Neuronal stem cell (in vitro differentiated cells): Measurements from ENCODE around the gene TCTN3.
"Not testable (repeated sequence)": the region's sequence is repeated elsewhere in the genome, so short reads cannot be mapped to it uniquely, and the experiment has no call there.

Experiments
- DNase-seq: peaks from one replicate; pipeline ENCODE4 v3.0.0-alpha.2; 2013; ENCODE audit warnings: low spot score
- H2AFZ ChIP-seq: one replicate; pipeline ENCODE4 v1.6.1; 2013; ENCODE audit warnings: mild to moderate bottlenecking, low read length, inconsistent platforms
- H2AK5ac ChIP-seq: 2 replicates; pipeline ENCODE4 v1.6.1; 2013; ENCODE audit warnings: low read depth, mild to moderate bottlenecking, inconsistent platforms, low read length, moderate library complexity, mixed read lengths
- H2BK120ac ChIP-seq: 2 replicates; pipeline ENCODE4 v1.6.1; 2013; ENCODE audit warnings: low read depth, mild to moderate bottlenecking, inconsistent platforms, low read length, moderate library complexity, mixed read lengths
- H2BK12ac ChIP-seq: one replicate; pipeline ENCODE4 v1.6.1; 2013; ENCODE audit warnings: low read length, inconsistent platforms
- H2BK15ac ChIP-seq: 2 replicates; pipeline ENCODE4 v1.6.1; 2013; ENCODE audit warnings: mild to moderate bottlenecking, low read length, inconsistent platforms, mixed read lengths
- H2BK5ac ChIP-seq: one replicate; pipeline ENCODE4 v1.6.1; 2013; ENCODE audit warnings: inconsistent platforms, mild to moderate bottlenecking, low read length, moderate library complexity
- H3K14ac ChIP-seq: one replicate; pipeline ENCODE4 v1.6.1; 2013; ENCODE audit warnings: low read length, inconsistent platforms
- H3K18ac ChIP-seq: 2 replicates; pipeline ENCODE4 v1.6.1; 2013; ENCODE audit warnings: low read length, inconsistent platforms
- H3K23ac ChIP-seq: 2 replicates; pipeline ENCODE4 v1.6.1; 2013; ENCODE audit warnings: low read depth, mild to moderate bottlenecking, mixed read lengths, low read length, inconsistent platforms; ENCODE audit not compliant: poor library complexity
- H3K27ac ChIP-seq: replicated peaks from 3 replicates; pipeline ENCODE4 v1.5.1; 2013; ENCODE audit warnings: low read length, inconsistent platforms
- H3K27me3 ChIP-seq, 3 experiments: 2 replicates each; pipeline ENCODE4 v1.6.1; 2013; ENCODE audit warnings: low read length in 3 of 3, mild to moderate bottlenecking in 2 of 3, inconsistent platforms in 1 of 3, low read depth in 1 of 3, mixed read lengths in 1 of 3, moderate library complexity in 1 of 3; ENCODE audit not compliant: control insufficient read depth in 3 of 3, insufficient read depth in 3 of 3
- H3K36me3 ChIP-seq, 2 donors: replicated peaks in 1 of 2; 2 replicates each; pipeline ENCODE4 v1.6.1; 2013; ENCODE audit warnings: low read length in 2 of 2; ENCODE audit not compliant: control insufficient read depth in 2 of 2, insufficient read depth in 2 of 2
- H3K4ac ChIP-seq: 2 replicates; pipeline ENCODE4 v1.6.1; 2013; ENCODE audit warnings: inconsistent platforms, mild to moderate bottlenecking, low read length, moderate library complexity
- H3K4me1 ChIP-seq, 2 donors: 1 replicate in 1 of 2; 2 replicates in 1 of 2; pipeline ENCODE4 v1.6.1; 2013; ENCODE audit warnings: low read length in 2 of 2, low read depth in 1 of 2; ENCODE audit not compliant: control insufficient read depth in 2 of 2, insufficient read depth in 1 of 2
- H3K4me2 ChIP-seq: one replicate; pipeline ENCODE4 v1.6.1; 2013; ENCODE audit warnings: mild to moderate bottlenecking, low read length, inconsistent platforms; ENCODE audit not compliant: insufficient read depth, poor library complexity, severe bottlenecking
- H3K4me3 ChIP-seq, 2 donors: 2 replicates each; pipeline ENCODE4 v1.5.1; 2013; ENCODE audit warnings: low read length in 2 of 2, mild to moderate bottlenecking in 2 of 2, inconsistent platforms in 1 of 2, moderate library complexity in 1 of 2
- H3K79me1 ChIP-seq: one replicate; pipeline ENCODE4 v1.6.1; 2013; ENCODE audit warnings: low read depth, mild to moderate bottlenecking, inconsistent platforms, low read length, moderate library complexity
- H3K9ac ChIP-seq: one replicate; pipeline ENCODE4 v1.6.1; 2013; ENCODE audit warnings: mild to moderate bottlenecking, low read depth, low read length, inconsistent platforms; ENCODE audit not compliant: poor library complexity
- H3K9me3 ChIP-seq, 2 donors: replicated peaks in 1 of 2; 2 replicates each; pipeline versions ENCODE3 to v1.6.1; 2013; ENCODE audit warnings: low read length in 2 of 2, mild to moderate bottlenecking in 2 of 2, inconsistent platforms in 1 of 2, low read depth in 1 of 2, mixed read lengths in 1 of 2, moderate library complexity in 1 of 2; ENCODE audit not compliant: control insufficient read depth in 2 of 2, insufficient read depth in 1 of 2
- H4K8ac ChIP-seq: one replicate; pipeline ENCODE4 v1.6.1; 2013; ENCODE audit warnings: low read depth, mild to moderate bottlenecking, inconsistent platforms, low read length, moderate library complexity
- H4K91ac ChIP-seq: one replicate; pipeline ENCODE4 v1.6.1; 2013; ENCODE audit warnings: low read length, low read depth, mild to moderate bottlenecking, inconsistent platforms; ENCODE audit not compliant: poor library complexity
- WGBS, 2 donors: extraction: QIAGEN DNeasy Blood & Tissue Kit; methylation state at CpG; one replicate each; pipeline ENCODE4 v1.1.7; 2013; ENCODE audit warnings: missing lambda C conversion rate in 2 of 2, mixed read lengths in 1 of 2; ENCODE audit not compliant: insufficient read length in 2 of 2, insufficient replicate concordance in 1 of 2; ENCODE audit errors: extremely low coverage in 2 of 2; 5-methylcytosine and 5-hydroxymethylcytosine counted together

TCTN3 gene

DNA sequence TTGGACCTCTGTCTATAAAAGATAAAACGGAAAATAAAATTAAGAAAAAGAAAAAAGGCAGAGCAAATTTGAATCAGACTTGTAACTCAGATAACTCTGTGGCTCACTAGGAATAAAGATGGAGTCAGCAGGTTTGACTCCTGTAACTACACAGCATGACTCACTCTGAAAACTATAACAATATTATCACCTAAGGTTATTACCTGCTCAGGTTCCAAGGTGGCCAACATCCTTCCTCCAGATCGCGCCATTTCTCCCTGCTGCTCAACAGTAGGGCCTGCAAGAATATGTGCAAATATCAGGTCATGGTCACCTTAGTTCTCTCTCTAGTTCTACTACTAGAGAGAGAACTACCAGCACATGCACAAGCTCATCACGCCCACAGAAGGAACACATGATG is 67.2 kb downstream of the TCTN3 start:
- Histone ChIP-seq H4K91ac (no peak overlapping the region), H2BK15ac (no peak overlapping the region), H3K9ac (no peak overlapping the region), H2AK5ac (no peak overlapping the region), H2AFZ (no peak overlapping the region), H3K79me1 (no peaks in the 10 kb centered on the region), H4K8ac (no peak overlapping the region), H3K4me2 (no peak overlapping the region), H3K4me1 (no peaks in the 10 kb centered on the region), H3K36me3 (peaks cover 20 to 88% of the 10 kb centered on the region in 2 donors), H3K27me3 (no peaks in the 10 kb centered on the region), H3K23ac (no peak overlapping the region), H3K14ac (no peak overlapping the region), H3K4me3 (no peak overlapping the region), H2BK5ac (no peak overlapping the region), H3K4ac (no peak overlapping the region), H3K18ac (no peak overlapping the region), H3K9me3 (peaks cover 0 to under 1% of the 10 kb centered on the region in 2 donors), H2BK120ac (no peak overlapping the region), H2BK12ac (no peak overlapping the region), H3K27ac (no peak overlapping the region)
- DNase-seq, result no peak
- no CpG with 5 or more reads among the region's 4 CpGs for WGBS, 2 donors

DNA sequence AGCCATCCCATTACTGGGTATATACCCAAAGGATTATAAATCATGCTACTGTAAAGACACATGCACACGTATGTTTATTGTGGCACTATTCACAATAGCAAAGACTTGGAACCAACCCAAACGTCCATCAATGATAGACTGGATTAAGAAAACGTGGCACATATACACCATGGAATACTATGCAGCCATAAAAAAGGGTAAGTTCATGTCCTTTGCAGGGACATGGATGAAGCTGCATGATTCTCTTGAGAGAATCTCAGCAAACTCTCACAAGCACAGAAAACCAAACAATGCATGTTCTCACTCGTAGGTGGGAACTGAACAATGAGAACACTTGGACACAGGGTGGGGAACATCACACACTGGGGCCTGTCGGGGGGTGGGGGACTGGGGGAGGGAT is 73.3 kb downstream of the TCTN3 start:
- not testable (repeated sequence) for H3K18ac ChIP-seq, H4K8ac ChIP-seq, H4K91ac ChIP-seq, H2BK120ac ChIP-seq, H3K23ac ChIP-seq, H3K14ac ChIP-seq, H3K9me3 ChIP-seq, H2AFZ ChIP-seq, H3K4me1 ChIP-seq, H3K79me1 ChIP-seq, H3K9ac ChIP-seq, H2BK12ac ChIP-seq, H2BK15ac ChIP-seq, H2AK5ac ChIP-seq, DNase-seq, H2BK5ac ChIP-seq, H3K4ac ChIP-seq, H3K4me2 ChIP-seq, H3K27ac ChIP-seq, H3K27me3 ChIP-seq, H3K4me3 ChIP-seq
- no CpG with 5 or more reads among the region's 5 CpGs for WGBS, 2 donors
- H3K36me3 ChIP-seq, result peaks cover 37 to 77% of the 10 kb centered on the region in 2 donors

DNA sequence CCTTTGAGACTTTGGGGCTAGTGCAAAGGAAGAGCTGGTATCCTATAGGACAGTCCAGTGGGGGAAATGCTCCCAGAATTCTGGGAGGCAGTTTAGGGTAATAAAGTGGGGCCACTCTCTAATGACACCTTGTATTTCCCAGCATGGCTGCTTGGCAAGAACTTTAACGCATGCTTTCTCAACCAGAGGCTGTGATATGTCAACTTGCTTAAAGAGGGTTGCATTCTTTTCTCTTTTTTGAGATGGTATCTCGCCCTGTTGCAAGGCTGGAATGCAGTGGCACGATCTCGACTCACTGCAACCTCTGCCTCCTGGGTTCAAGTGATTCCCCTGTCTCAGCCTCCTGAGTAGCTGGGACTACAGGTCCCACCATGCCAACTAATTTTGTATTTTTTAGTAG is 75.6 kb downstream of the TCTN3 start:
- WGBS, 2 donors, result no CpG with 5 or more reads among the region's 4 CpGs
- DNase-seq, result no peak
- peaks cover 1 to 2% of the 10 kb centered on the region in 2 donors for H3K9me3 ChIP-seq
- H3K27me3 ChIP-seq, result no peaks in the 10 kb centered on the region
- no peak overlapping the region for H2BK12ac ChIP-seq
- H4K8ac ChIP-seq, result no peak overlapping the region
- H3K23ac ChIP-seq, result no peak overlapping the region
- H4K91ac ChIP-seq, result no peak overlapping the region
- no peak overlapping the region for H3K14ac ChIP-seq
- no peak overlapping the region for H3K4me3 ChIP-seq
- H2BK15ac ChIP-seq, result no peak overlapping the region
- H3K4ac ChIP-seq, result no peak overlapping the region
- H2BK5ac ChIP-seq, result no peak overlapping the region
- H3K36me3 ChIP-seq, result peaks cover 41 to 81% of the 10 kb centered on the region in 2 donors
- no peaks in the 10 kb centered on the region for H3K79me1 ChIP-seq
- H3K4me1 ChIP-seq, result no peaks in the 10 kb centered on the region
- H3K9ac ChIP-seq, result no peak overlapping the region
- no peak overlapping the region for H3K18ac ChIP-seq
- no peak overlapping the region for H3K4me2 ChIP-seq
- H2BK120ac ChIP-seq, result no peak overlapping the region
- H3K27ac ChIP-seq, result no peak overlapping the region
- no peak overlapping the region for H2AFZ ChIP-seq
- H2AK5ac ChIP-seq, result no peak overlapping the region

DNA sequence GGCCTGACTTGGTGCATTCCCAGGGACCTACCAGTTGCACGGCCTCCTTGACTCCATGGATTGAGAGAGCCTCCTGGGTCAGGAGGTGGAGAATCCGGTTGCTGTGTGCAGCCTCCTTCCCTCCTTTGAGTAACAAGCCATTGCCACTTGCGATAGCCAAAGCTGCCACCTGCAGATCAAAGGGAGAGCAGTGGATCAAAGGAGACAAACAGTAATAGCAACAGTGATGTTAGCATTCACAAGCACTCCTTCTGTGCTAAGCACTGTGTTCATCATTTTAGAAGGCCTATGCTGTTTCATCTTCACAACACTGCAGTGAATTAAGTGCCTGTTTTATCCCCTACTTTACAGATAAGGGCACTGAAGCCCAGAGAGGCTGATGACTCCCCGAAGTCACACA is 77.3 kb downstream of the TCTN3 start:
- DNase-seq, result no peak
- H3K18ac ChIP-seq, result no peak overlapping the region
- no peak overlapping the region for H3K4me3 ChIP-seq
- no peak overlapping the region for H3K14ac ChIP-seq
- no peak overlapping the region for H2AFZ ChIP-seq
- H4K8ac ChIP-seq, result no peak overlapping the region
- H3K4me2 ChIP-seq, result no peak overlapping the region
- H2BK15ac ChIP-seq, result no peak overlapping the region
- no peak overlapping the region for H3K4ac ChIP-seq
- peaks cover 48 to 88% of the 10 kb centered on the region in 2 donors for H3K36me3 ChIP-seq
- H2BK5ac ChIP-seq, result no peak overlapping the region
- no peak overlapping the region for H3K9ac ChIP-seq
- H3K27me3 ChIP-seq, result no peaks in the 10 kb centered on the region
- H2AK5ac ChIP-seq, result no peak overlapping the region
- no peak overlapping the region for H2BK120ac ChIP-seq
- H3K4me1 ChIP-seq, result no peaks in the 10 kb centered on the region
- peaks cover under 1 to 2% of the 10 kb centered on the region in 2 donors for H3K9me3 ChIP-seq
- no peak overlapping the region for H3K23ac ChIP-seq
- no peak overlapping the region for H3K27ac ChIP-seq
- WGBS, 2 donors, result no CpG with 5 or more reads among the region's 4 CpGs
- no peak overlapping the region for H4K91ac ChIP-seq
- no peak overlapping the region for H2BK12ac ChIP-seq
- H3K79me1 ChIP-seq, result no peaks in the 10 kb centered on the region
